Measurements from ENCODE around the gene SPRTN.

DNA sequence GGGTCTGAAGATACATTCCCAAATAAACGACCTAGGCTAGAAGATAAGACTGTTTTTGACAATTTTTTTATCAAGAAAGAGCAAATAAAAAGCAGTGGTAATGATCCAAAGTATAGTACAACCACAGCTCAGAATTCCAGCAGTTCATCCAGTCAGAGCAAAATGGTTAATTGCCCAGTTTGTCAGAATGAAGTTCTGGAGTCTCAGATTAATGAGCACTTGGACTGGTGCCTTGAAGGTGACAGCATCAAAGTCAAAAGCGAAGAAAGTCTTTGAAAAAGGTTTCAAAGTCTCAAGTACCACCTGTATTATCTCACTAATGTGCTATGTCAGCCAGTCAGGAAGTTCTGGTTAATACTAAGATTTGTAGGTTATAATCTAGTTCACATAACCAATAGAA is 15.0 kb downstream of the SPRTN start:
- TF ChIP-seq POLR2A (IDR thresholded peaks at IDR 0.05) = no peak
- TF ChIP-seq, protein P1, sequence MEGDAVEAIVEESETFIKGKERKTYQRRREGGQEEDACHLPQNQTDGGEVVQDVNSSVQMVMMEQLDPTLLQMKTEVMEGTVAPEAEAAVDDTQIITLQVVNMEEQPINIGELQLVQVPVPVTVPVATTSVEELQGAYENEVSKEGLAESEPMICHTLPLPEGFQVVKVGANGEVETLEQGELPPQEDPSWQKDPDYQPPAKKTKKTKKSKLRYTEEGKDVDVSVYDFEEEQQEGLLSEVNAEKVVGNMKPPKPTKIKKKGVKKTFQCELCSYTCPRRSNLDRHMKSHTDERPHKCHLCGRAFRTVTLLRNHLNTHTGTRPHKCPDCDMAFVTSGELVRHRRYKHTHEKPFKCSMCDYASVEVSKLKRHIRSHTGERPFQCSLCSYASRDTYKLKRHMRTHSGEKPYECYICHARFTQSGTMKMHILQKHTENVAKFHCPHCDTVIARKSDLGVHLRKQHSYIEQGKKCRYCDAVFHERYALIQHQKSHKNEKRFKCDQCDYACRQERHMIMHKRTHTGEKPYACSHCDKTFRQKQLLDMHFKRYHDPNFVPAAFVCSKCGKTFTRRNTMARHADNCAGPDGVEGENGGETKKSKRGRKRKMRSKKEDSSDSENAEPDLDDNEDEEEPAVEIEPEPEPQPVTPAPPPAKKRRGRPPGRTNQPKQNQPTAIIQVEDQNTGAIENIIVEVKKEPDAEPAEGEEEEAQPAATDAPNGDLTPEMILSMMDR (IDR thresholded peaks at IDR 0.05) = no peak
